Measurements from ENCODE around the gene GGA3.
"Not testable (repeated sequence)": the region's sequence is repeated elsewhere in the genome, so short reads cannot be mapped to it uniquely, and the experiment has no call there.

Gene GGA3

GRCh38 chr17:75287221-75287620 is 25.8 kb upstream of the GGA3 start:
- H3K4me3 ChIP-seq (ENCODE audit: low read depth, low read length): peak overlapping the region; percentile 85
- DNase-seq (ENCODE audit: low read depth): no peak

DNA sequence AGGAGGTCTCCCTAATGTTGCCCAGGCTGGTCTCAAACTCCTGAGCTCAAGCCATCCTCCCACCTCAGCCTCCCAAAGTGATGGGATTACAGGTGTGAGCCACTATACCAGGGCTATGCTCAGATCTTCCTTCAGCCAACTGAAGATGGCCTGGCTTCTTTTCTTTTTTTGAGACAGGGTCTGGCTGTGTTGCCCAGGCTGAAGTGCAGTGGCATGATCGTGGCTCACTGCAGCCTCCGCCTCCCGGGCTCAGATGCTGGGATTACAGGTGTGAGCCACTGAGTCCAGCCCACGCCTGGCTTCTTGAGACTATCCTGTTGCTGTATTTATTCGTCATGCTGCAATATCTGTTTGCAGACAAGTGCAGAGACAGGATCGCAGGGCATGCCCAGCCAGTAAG is 23.7 kb upstream of the GGA3 start:
- DNase-seq (ENCODE audit: low read depth): no peak
- TF ChIP-seq CTCF (IDR thresholded peaks at IDR 0.05; ENCODE audit: low read depth, low read length, missing control alignments): no peak
- no peak overlapping the region for H3K4me3 ChIP-seq (ENCODE audit: low read depth, low read length)

More at GRCh38 chr17:75287221-75287620, 25.8 kb upstream of the GGA3 start:
- TF ChIP-seq CTCF (IDR thresholded peaks at IDR 0.05; ENCODE audit: low read depth, low read length, missing control alignments): no peak

GRCh38 chr17:75280189-75280588 is 18.8 kb upstream of the GGA3 start:
- not testable (repeated sequence) for DNase-seq (ENCODE audit: low read depth); H3K4me3 ChIP-seq (ENCODE audit: low read depth, low read length)

GRCh38 chr17:75277664-75278071 is 16.3 kb upstream of the GGA3 start:
- no peak for DNase-seq (ENCODE audit: low read depth)
- no peak overlapping the region for H3K4me3 ChIP-seq (ENCODE audit: low read depth, low read length)
- no peak for TF ChIP-seq CTCF (IDR thresholded peaks at IDR 0.05; ENCODE audit: low read depth, low read length, missing control alignments)

DNA sequence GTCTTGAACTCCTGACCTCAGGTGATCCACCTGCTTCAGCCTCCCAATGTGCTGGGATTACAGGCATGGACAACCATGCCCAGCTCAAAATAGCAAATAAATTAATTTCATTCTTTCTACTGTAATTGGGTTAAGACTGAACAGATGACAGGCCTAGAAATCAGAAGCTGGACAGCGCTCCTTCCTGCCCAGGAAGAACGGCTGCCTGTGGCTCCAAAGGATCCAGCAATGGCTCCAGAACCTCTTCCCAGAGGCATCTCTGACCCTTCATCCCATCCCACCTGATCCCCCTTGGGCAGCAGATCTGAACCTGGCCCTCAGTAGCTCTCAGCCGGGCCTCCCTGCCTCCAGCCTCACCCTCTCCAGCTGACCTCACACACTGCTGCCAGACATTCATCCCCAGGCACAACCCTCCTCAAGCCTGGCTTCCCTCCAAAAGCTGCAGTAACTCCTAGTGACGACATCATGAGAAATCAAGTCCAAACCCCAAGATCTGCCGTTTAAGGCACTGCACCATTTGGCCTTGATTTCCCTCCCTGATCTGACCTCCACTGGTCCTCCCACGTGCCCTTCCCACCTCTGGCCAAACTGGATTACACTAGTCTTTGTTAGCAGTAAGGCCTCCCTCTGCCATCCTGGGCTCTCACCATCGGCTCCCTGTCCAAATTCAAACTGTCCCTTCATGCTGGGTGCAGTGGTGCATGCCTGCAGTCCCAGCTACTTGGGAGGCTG is 12.7 kb upstream of the GGA3 start:
- TF ChIP-seq CTCF (IDR thresholded peaks at IDR 0.05; ENCODE audit: low read depth, low read length, missing control alignments): no peak
- DNase-seq (ENCODE audit: low read depth): no peak
- H3K4me3 ChIP-seq (ENCODE audit: low read depth, low read length): no peak overlapping the region

DNA sequence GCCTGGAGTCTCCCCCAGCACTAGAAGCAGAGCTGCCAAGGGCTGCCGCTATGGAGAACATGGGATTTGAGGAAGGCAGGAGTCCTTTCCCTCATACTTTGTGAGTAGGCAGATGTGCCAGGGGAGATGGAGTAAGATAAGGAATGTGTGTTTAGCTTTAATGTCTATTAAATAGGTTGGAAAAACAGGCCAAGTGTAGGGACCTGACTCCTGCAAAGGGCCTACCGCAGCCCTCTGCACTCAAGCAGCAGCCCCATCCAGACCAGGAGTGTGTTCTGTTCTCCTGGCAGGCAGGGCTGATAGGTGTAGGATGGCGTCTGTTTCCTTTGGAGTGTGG is 11.4 kb upstream of the GGA3 start:
- DNase-seq (ENCODE audit: low read depth): no peak
- H3K4me3 ChIP-seq (ENCODE audit: low read depth, low read length): peak overlapping the region; percentile 65
- TF ChIP-seq CTCF (IDR thresholded peaks at IDR 0.05; ENCODE audit: low read depth, low read length, missing control alignments): no peak

GRCh38 chr17:75271955-75272847 is 10.8 kb upstream of the GGA3 start:
- peak overlapping the region; percentile 65 for H3K4me3 ChIP-seq (ENCODE audit: low read depth, low read length)
- no peak for TF ChIP-seq CTCF (IDR thresholded peaks at IDR 0.05; ENCODE audit: low read depth, low read length, missing control alignments)
- DNase-seq (ENCODE audit: low read depth): no peak

Data from GM12864 (cell line).